HG03097 (cell line): Measurements from ENCODE around the gene SCYGR1.
"Not testable (repeated sequence)": the region's sequence is repeated elsewhere in the genome, so short reads cannot be mapped to it uniquely, and the experiment has no call there.

ENCODE experiments used
- ATAC-seq: cut with Tn5 transposase; IDR thresholded peaks from one replicate; pipeline ENCODE4 v1.9.1; 2021; ENCODE audit not compliant: unreplicated experiment, low FRiP score

SCYGR1 gene

GRCh38 chr2:227387583-227387982, at the start of gene SCYGR1:
Gene SCYGR1 (minus strand): TSS chr2:227387949. CDS start chr2:227387949, 0 bp downstream.
- ATAC-seq = not testable (repeated sequence)

GRCh38 chr2:227436436-227437174, 48.9 kb upstream of the SCYGR1 start:
- no peak for ATAC-seq

- ATAC-seq = no peak
These were observed 45.4 kb upstream of the SCYGR1 start for GRCh38 chr2:227433171-227433570.

- ATAC-seq = no peak
These were observed 42.9 kb upstream of the SCYGR1 start for GRCh38 chr2:227430639-227431038.

- no peak for ATAC-seq
These were observed 41.1 kb upstream of the SCYGR1 start for GRCh38 chr2:227428731-227429285.

GRCh38 chr2:227423656-227424499, 36.1 kb upstream of the SCYGR1 start:
- no peak for ATAC-seq

GRCh38 chr2:227420087-227421052, 32.6 kb upstream of the SCYGR1 start:
- ATAC-seq = no peak

GRCh38 chr2:227416701-227417100, 29.0 kb upstream of the SCYGR1 start:
- no peak for ATAC-seq

- ATAC-seq = peak; percentile 36
These were observed 28.0 kb upstream of the SCYGR1 start for GRCh38 chr2:227415538-227416424.

GRCh38 chr2:227414846-227415245, 27.1 kb upstream of the SCYGR1 start:
- ATAC-seq = no peak

GRCh38 chr2:227413371-227413770, 25.6 kb upstream of the SCYGR1 start:
- ATAC-seq = no peak

- no peak for ATAC-seq
These were observed 25.1 kb upstream of the SCYGR1 start for GRCh38 chr2:227412877-227413276.

GRCh38 chr2:227411990-227412350, 24.2 kb upstream of the SCYGR1 start:
- ATAC-seq = no peak

GRCh38 chr2:227411320-227411989, 23.7 kb upstream of the SCYGR1 start:
- peak; percentile 75 for ATAC-seq

- no peak for ATAC-seq
These were observed 22.4 kb upstream of the SCYGR1 start for GRCh38 chr2:227410191-227410590.

- ATAC-seq = no peak
These were observed 19.9 kb upstream of the SCYGR1 start for GRCh38 chr2:227407591-227408151.

GRCh38 chr2:227406177-227407031, 18.7 kb upstream of the SCYGR1 start:
- ATAC-seq = no peak
